SK-N-SH treated with all-trans-retinoic acid at 6 μM for 48 hours (cell line): Measurements from ENCODE around the gene FASN.

Experiments used
- ATAC-seq: fragments of 200-7000 bp; cut with Tn5 transposase; 3 replicates; pipeline ENCODE4 v1.9.1; 2020; ENCODE audit warnings: mild to moderate bottlenecking, moderate library complexity
- ARNTL ChIP-seq: fragments of 450-650 bp; formaldehyde crosslinking; IDR thresholded peaks from 2 replicates; pipeline ENCODE4 v1.5.0; 2020; ENCODE audit warnings: low read depth, mild to moderate bottlenecking, moderate library complexity, borderline replicate concordance
- BACH2 ChIP-seq: fragments of 250-450 bp; sonication (Bioruptor Pico); IDR thresholded peaks from 2 replicates; pipeline ENCODE4 v1.9.0; 2021; ENCODE audit warnings: mild to moderate bottlenecking, borderline replicate concordance
- CSDC2 ChIP-seq: fragments of 250-450 bp; sonication (Bioruptor Pico); IDR thresholded peaks from 2 replicates; pipeline ENCODE4 v1.5.0; 2020; ENCODE audit warnings: mild to moderate bottlenecking, moderate library complexity
- GLIS3 ChIP-seq: fragments of 250-450 bp; sonication (Bioruptor Pico); IDR thresholded peaks from 2 replicates; pipeline ENCODE4 v1.5.0; 2020; ENCODE audit warnings: mild to moderate bottlenecking, moderate library complexity
- ISL1 ChIP-seq: fragments of 250-450 bp; sonication (Bioruptor Pico); IDR thresholded peaks from 2 replicates; pipeline ENCODE4 v2.1.2; 2022; ENCODE audit warnings: mild to moderate bottlenecking, moderate library complexity
- OSR1 ChIP-seq: fragments of 250-450 bp; sonication (Bioruptor Pico); IDR thresholded peaks from 2 replicates; pipeline ENCODE4 v1.8.0; 2022; ENCODE audit warnings: moderate library complexity, mild to moderate bottlenecking, inconsistent platforms
- PPARA ChIP-seq: fragments of 250-450 bp; sonication (Bioruptor Pico); IDR thresholded peaks from 2 replicates; pipeline ENCODE4 v1.5.0; 2020; ENCODE audit warnings: mild to moderate bottlenecking, borderline replicate concordance
- SNAI2 ChIP-seq: fragments of 250-450 bp; sonication (Bioruptor Pico); IDR thresholded peaks from 2 replicates; pipeline ENCODE4 v1.5.0; 2020; ENCODE audit warnings: mild to moderate bottlenecking, moderate library complexity
- TCF4 ChIP-seq: fragments of 250-450 bp; sonication (Bioruptor Pico); IDR thresholded peaks from 2 replicates; pipeline ENCODE4 v1.8.0; 2021; ENCODE audit warnings: mild to moderate bottlenecking, moderate library complexity, borderline replicate concordance
- TOX ChIP-seq: fragments of 250-450 bp; sonication (Bioruptor Pico); IDR thresholded peaks from 2 replicates; pipeline ENCODE4 v1.8.0; 2021; ENCODE audit warnings: mild to moderate bottlenecking, moderate library complexity, borderline replicate concordance
- ZC3H10 ChIP-seq: fragments of 250-450 bp; sonication (Bioruptor Pico); IDR thresholded peaks from 2 replicates; pipeline ENCODE4 v1.5.1; 2021; ENCODE audit warnings: mild to moderate bottlenecking, moderate library complexity
- ZFP3 ChIP-seq: fragments of 250-450 bp; sonication (Bioruptor Pico); IDR thresholded peaks from 2 replicates; pipeline ENCODE4 v1.5.0; 2020; ENCODE audit warnings: mild to moderate bottlenecking, moderate library complexity
- ZFP30 ChIP-seq: fragments of 450-650 bp; formaldehyde crosslinking; IDR thresholded peaks from 2 replicates; pipeline ENCODE4 v1.5.0; 2022; ENCODE audit warnings: mild to moderate bottlenecking, moderate library complexity
- ZNF70 ChIP-seq: fragments of 450-650 bp; formaldehyde crosslinking; IDR thresholded peaks from 2 replicates; pipeline ENCODE4 v1.5.0; 2020; ENCODE audit warnings: mild to moderate bottlenecking, moderate library complexity
- ZNF8 ChIP-seq: fragments of 450-650 bp; formaldehyde crosslinking; IDR thresholded peaks from 2 replicates; pipeline ENCODE4 v1.5.0; 2020; ENCODE audit warnings: mild to moderate bottlenecking, moderate library complexity
- TF ChIP-seq, protein P1 (sequence below): fragments of 250-450 bp; sonication (Bioruptor Pico); IDR thresholded peaks from 2 replicates; pipeline ENCODE4 v1.5.1; 2021; ENCODE audit warnings: mild to moderate bottlenecking, moderate library complexity
- TF ChIP-seq, protein P2 (sequence below): fragments of 250-450 bp; sonication (Bioruptor Pico); IDR thresholded peaks from 2 replicates; pipeline ENCODE4 v1.5.0; 2020; ENCODE audit warnings: mild to moderate bottlenecking, moderate library complexity
- TF ChIP-seq, protein P3 (sequence below): fragments of 250-450 bp; sonication (Bioruptor Pico); IDR thresholded peaks from 2 replicates; pipeline ENCODE4 v1.8.0; 2021; ENCODE audit warnings: low read depth, mild to moderate bottlenecking, moderate library complexity, borderline replicate concordance
- TF ChIP-seq, protein P4 (sequence below): fragments of 250-450 bp; sonication (Bioruptor Pico); IDR thresholded peaks from 2 replicates; pipeline ENCODE4 v1.5.1; 2020; ENCODE audit warnings: low read depth, mild to moderate bottlenecking, moderate library complexity
- TF ChIP-seq, protein P5 (sequence below): fragments of 250-450 bp; sonication (Bioruptor Pico); IDR thresholded peaks from 2 replicates; pipeline ENCODE4 v1.8.0; 2020; ENCODE audit warnings: mild to moderate bottlenecking, moderate library complexity, borderline replicate concordance

Gene FASN

DNA sequence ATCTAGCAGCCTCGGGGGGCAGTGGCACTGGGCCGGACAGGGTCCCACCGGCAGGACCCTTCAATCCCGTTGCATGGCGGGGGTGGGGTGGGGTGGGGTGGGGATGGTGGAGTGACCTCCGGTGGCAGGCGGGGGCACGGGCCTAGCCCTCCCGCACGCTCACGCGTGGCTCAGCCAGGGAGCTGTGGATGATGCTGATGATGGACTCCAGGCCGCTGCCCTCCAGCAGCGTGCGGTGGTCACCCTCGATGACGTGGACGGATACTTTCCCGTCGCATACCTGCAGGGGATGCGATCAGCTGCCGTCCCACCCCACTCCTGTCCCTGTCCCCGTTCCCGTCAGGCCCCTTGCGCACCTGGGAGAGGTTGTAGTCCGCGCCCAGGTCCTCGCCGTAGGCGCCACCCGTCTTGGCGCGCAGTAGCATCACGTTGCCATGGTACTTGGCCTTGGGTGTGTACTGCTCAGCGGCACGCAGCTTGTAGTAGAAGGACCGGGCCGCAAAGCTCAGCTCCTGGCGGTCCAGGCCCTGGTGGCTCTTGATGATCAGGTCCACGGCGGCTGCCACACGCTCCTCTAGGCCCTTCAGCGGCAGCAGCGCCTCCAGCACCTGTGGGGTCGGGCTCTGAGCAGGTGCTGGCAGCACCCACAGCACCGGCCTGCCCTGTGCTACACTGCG lies 18.9 kb downstream of the FASN start:
- no peak for ATAC-seq
- no peak for TF ChIP-seq OSR1 (CRISPR knock-in tag)
- TF ChIP-seq ZFP3 (CRISPR knock-in tag) = no peak
- TF ChIP-seq, protein P1, sequence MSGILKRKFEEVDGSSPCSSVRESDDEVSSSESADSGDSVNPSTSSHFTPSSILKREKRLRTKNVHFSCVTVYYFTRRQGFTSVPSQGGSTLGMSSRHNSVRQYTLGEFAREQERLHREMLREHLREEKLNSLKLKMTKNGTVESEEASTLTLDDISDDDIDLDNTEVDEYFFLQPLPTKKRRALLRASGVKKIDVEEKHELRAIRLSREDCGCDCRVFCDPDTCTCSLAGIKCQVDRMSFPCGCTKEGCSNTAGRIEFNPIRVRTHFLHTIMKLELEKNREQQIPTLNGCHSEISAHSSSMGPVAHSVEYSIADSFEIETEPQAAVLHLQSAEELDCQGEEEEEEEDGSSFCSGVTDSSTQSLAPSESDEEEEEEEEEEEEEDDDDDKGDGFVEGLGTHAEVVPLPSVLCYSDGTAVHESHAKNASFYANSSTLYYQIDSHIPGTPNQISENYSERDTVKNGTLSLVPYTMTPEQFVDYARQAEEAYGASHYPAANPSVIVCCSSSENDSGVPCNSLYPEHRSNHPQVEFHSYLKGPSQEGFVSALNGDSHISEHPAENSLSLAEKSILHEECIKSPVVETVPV (CRISPR knock-in tag) = no peak
- TF ChIP-seq CSDC2 (CRISPR knock-in tag) = no peak
- TF ChIP-seq, protein P2, sequence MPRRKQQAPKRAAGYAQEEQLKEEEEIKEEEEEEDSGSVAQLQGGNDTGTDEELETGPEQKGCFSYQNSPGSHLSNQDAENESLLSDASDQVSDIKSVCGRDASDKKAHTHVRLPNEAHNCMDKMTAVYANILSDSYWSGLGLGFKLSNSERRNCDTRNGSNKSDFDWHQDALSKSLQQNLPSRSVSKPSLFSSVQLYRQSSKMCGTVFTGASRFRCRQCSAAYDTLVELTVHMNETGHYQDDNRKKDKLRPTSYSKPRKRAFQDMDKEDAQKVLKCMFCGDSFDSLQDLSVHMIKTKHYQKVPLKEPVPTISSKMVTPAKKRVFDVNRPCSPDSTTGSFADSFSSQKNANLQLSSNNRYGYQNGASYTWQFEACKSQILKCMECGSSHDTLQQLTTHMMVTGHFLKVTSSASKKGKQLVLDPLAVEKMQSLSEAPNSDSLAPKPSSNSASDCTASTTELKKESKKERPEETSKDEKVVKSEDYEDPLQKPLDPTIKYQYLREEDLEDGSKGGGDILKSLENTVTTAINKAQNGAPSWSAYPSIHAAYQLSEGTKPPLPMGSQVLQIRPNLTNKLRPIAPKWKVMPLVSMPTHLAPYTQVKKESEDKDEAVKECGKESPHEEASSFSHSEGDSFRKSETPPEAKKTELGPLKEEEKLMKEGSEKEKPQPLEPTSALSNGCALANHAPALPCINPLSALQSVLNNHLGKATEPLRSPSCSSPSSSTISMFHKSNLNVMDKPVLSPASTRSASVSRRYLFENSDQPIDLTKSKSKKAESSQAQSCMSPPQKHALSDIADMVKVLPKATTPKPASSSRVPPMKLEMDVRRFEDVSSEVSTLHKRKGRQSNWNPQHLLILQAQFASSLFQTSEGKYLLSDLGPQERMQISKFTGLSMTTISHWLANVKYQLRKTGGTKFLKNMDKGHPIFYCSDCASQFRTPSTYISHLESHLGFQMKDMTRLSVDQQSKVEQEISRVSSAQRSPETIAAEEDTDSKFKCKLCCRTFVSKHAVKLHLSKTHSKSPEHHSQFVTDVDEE (CRISPR knock-in tag) = no peak
- no peak for TF ChIP-seq TCF4 (CRISPR knock-in tag)
- no peak for TF ChIP-seq ARNTL (CRISPR knock-in tag)
- TF ChIP-seq, protein P3, sequence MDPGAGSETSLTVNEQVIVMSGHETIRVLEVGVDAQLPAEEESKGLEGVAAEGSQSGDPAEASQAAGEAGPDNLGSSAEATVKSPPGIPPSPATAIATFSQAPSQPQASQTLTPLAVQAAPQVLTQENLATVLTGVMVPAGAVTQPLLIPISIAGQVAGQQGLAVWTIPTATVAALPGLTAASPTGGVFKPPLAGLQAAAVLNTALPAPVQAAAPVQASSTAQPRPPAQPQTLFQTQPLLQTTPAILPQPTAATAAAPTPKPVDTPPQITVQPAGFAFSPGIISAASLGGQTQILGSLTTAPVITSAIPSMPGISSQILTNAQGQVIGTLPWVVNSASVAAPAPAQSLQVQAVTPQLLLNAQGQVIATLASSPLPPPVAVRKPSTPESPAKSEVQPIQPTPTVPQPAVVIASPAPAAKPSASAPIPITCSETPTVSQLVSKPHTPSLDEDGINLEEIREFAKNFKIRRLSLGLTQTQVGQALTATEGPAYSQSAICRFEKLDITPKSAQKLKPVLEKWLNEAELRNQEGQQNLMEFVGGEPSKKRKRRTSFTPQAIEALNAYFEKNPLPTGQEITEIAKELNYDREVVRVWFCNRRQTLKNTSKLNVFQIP (CRISPR knock-in tag) = no peak
- no peak for TF ChIP-seq ZFP30 (CRISPR knock-in tag)
- no peak for TF ChIP-seq GLIS3
- TF ChIP-seq ZC3H10 (CRISPR knock-in tag) = no peak
- TF ChIP-seq TOX (CRISPR knock-in tag) = no peak
- no peak for TF ChIP-seq SNAI2 (CRISPR knock-in tag)
- no peak for TF ChIP-seq ZNF70
- TF ChIP-seq PPARA (CRISPR knock-in tag) = no peak
- no peak for TF ChIP-seq ISL1
- TF ChIP-seq, protein P4, sequence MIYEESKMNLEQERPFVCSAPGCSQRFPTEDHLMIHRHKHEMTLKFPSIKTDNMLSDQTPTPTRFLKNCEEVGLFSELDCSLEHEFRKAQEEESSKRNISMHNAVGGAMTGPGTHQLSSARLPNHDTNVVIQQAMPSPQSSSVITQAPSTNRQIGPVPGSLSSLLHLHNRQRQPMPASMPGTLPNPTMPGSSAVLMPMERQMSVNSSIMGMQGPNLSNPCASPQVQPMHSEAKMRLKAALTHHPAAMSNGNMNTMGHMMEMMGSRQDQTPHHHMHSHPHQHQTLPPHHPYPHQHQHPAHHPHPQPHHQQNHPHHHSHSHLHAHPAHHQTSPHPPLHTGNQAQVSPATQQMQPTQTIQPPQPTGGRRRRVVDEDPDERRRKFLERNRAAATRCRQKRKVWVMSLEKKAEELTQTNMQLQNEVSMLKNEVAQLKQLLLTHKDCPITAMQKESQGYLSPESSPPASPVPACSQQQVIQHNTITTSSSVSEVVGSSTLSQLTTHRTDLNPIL (CRISPR knock-in tag) = no peak
- TF ChIP-seq, protein P5, sequence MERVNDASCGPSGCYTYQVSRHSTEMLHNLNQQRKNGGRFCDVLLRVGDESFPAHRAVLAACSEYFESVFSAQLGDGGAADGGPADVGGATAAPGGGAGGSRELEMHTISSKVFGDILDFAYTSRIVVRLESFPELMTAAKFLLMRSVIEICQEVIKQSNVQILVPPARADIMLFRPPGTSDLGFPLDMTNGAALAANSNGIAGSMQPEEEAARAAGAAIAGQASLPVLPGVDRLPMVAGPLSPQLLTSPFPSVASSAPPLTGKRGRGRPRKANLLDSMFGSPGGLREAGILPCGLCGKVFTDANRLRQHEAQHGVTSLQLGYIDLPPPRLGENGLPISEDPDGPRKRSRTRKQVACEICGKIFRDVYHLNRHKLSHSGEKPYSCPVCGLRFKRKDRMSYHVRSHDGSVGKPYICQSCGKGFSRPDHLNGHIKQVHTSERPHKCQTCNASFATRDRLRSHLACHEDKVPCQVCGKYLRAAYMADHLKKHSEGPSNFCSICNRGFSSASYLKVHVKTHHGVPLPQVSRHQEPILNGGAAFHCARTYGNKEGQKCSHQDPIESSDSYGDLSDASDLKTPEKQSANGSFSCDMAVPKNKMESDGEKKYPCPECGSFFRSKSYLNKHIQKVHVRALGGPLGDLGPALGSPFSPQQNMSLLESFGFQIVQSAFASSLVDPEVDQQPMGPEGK (CRISPR knock-in tag) = no peak

DNA sequence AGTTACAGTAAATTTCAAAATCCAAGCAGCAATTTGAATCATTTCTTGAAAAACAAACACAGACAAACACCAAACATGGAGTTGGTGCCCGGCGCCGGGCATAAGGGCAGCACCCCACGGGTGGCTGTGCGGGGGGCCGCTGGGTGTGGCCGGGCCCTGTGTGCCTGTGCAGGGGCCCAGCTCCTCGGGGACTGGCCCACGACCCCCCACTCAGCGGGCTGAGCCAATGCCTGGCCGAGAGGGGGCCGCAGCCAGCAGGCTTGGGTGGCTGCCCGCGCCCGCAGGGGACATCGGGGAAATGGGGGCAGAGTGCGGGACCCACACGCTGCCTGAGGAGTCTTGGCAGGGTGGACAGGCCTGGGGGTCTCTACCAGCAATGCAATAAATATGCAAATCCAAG lies 19.6 kb downstream of the FASN start:
- no peak for ATAC-seq
- TF ChIP-seq ZNF8 (CRISPR knock-in tag) (no peak), BACH2 (CRISPR knock-in tag) (no peak), ARNTL (CRISPR knock-in tag) (no peak), ISL1 (no peak), GLIS3 (no peak), SNAI2 (CRISPR knock-in tag) (no peak)
- TF ChIP-seq, protein P4 (CRISPR knock-in tag) = no peak
- TF ChIP-seq, protein P5 (CRISPR knock-in tag) = no peak
- TF ChIP-seq, protein P3 (CRISPR knock-in tag) = no peak
- TF ChIP-seq, protein P1 (CRISPR knock-in tag) = no peak
